Activated naive CD4-positive, alpha-beta T cell (primary cell): ENCODE data around the gene REC8.

Experiments
- DNase-seq, 4 experiments: peaks; one replicate each; lab custom pipeline; 2025; lab: John Stamatoyannopoulos, UW

REC8 gene

DNA sequence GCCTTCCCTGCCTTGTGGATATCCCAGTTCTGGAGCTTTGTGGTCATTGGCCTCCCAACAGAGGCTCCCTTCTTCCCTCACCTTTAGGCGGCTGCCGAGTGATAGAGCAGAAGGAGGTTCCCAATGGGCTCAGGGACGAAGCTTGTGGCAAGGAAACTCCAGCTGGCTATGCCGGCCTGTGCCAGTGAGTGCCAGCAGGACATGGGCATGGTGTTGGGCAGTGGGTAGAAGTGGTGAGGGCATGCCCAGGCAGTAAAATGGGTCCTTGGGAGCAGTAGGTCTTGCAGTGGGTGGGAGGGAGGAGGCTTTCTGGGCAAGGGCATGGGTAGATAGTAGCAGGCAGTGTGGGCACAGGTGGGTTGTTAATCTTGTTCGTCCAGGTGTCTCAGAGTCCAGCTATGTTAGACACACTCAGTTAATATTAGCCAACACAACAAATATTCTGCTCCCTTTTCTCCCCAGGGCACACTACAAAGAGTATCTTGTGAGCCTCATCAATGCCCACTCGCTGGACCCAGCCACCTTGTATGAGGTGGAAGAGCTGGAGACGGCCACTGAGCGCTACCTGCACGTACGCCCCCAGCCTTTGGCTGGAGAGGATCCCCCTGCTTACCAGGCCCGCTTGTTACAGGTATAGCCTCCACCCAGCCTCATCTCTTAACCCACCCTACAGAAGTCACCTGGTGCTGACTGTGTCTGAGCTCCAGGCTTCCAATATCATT is 11.9 kb upstream of the REC8 start:
- DNase-seq, result no peak

- no peak for DNase-seq
Observed at GRCh38 chr14:24160499-24160849, 11.4 kb upstream of the REC8 start.

DNA sequence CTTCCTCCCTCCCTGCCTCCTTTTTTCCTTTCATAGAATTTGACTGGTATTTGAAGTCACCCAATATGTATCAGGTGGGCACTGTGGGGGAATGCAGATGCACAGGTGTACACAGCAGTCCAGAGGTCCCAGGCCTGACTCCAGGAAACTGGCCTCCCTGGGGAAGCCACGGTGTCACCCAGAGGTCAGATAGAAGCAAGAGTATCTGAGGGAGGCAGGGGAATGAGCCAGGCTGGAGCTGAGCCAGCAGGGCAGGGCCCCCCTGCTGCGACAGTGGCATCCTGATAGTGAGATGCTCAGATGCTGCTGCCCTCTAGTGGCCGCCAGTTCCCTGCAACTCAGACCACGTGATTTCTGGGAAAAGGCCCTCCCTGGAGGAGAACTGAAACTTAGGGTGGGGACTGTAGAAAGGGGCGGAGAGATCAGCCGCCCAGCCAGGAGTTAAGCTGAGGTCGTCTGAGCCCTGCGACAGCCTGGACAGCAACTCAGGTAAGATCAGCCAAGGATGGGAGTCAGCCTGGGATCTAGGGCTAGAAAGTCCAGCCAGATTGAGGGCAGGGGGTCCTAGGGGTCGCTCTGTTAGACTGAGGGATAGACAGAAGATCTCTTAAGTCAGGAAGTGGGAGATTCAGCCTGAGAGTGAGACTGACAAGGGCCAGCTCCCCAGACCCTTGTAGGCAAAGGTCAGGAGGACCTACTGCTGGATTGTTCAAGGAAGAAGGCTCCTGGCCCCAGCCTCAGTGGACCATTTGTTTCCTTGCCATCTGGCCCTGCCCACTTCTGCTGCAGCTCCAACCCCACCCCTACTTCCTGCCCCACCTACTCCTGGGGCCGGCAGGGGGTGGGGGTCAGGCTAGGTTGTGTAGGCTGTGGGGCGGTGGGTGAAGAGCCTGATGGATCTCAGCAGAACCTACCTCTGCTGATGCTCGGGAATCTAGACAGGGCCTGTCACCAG is 10.8 kb upstream of the REC8 start, which contains the start of gene IRF9:
Gene IRF9 (plus strand): TSS at position 416 of the 955 bp plus-strand sequence. CDS start 880 bp downstream, outside the sequence.
- peak; percentile 96 to 98 (median 97) for DNase-seq

GRCh38 chr14:24162093-24162492 is 9.8 kb upstream of the REC8 start:
- DNase-seq, result no peak

GRCh38 chr14:24164518-24164991 is 7.3 kb upstream of the REC8 start:
- no peak for DNase-seq

DNA sequence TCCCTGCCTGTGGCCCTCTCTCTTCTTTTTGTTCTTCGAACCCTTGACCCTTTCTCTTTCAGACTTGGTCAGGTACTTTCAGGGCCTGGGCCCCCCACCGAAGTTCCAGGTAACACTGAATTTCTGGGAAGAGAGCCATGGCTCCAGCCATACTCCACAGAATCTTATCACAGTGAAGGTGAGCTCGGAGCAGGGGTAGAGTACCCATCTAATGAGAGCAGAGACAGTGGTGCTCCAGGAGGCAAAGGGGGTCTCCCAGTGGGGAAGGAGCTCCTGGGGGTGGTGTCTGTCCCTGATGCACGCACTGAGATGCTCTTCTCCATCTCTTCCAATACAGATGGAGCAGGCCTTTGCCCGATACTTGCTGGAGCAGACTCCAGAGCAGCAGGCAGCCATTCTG is 6.1 kb upstream of the REC8 start:
- DNase-seq, result no peak

GRCh38 chr14:24167469-24168114 is 4.3 kb upstream of the REC8 start:
- no peak for DNase-seq

- no peak for DNase-seq
Observed at GRCh38 chr14:24172261-24172860, 481 bp downstream of the REC8 start.

- no peak for DNase-seq
Observed at GRCh38 chr14:24172871-24173281, 996 bp downstream of the REC8 start.

GRCh38 chr14:24176599-24176998 is 4.7 kb downstream of the REC8 start:
- DNase-seq, result no peak

DNA sequence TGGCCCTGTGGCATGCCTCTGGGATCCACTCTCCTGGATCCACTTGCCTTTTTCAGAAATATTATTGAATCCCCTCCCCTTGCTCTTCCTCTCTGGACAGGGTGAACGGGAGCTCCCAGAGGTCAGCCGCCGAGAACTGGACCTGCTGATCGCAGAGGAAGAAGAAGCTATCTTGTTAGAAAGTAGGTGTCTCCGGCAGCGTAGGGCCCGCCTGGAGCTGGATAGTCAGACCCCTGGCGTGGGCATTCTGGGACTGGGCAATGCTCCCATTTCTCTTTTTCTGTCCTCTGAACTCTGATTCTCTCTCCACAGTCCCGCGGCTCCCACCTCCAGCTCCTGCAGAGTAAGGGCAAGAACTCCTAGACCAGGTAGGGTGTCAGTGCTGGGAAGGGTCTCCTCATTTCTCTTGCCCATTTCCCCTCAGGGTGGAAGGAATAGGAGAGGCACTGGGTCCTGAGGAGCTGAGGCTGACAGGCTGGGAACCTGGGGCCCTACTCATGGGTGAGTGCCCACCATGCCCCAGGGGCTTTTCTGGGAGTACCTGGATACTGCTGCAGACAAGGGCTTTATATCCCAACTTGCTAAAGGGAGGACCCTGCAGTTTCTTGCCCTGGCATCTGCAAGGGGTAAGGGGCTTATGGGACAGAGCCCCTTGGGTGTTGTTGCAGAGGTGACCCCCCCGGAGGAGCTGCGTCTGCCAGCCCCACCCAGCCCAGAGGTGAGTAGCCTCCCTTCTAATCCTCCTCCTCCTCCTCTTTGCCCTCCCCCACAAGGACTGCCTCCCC is 5.4 kb downstream of the REC8 start:
- no peak for DNase-seq

DNA sequence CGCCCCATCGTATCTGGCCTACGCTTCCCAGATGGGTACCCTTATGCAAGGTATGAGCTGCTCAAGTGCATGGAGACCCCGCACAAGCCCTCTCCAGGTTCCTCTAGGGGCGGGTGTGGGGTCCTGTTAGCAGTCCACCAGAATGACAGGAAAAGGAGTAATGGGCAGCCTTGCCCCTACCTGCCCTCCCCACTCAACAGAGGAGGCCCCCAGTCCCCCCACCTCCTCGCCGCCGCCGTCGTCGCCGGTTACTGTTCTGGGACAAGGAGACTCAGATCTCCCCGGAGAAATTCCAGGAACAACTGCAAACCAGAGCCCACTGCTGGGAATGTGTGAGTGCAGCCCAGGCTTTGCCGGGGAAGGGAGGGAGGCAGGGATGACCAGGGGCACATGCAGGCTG is 6.0 kb downstream of the REC8 start:
- no peak for DNase-seq

DNA sequence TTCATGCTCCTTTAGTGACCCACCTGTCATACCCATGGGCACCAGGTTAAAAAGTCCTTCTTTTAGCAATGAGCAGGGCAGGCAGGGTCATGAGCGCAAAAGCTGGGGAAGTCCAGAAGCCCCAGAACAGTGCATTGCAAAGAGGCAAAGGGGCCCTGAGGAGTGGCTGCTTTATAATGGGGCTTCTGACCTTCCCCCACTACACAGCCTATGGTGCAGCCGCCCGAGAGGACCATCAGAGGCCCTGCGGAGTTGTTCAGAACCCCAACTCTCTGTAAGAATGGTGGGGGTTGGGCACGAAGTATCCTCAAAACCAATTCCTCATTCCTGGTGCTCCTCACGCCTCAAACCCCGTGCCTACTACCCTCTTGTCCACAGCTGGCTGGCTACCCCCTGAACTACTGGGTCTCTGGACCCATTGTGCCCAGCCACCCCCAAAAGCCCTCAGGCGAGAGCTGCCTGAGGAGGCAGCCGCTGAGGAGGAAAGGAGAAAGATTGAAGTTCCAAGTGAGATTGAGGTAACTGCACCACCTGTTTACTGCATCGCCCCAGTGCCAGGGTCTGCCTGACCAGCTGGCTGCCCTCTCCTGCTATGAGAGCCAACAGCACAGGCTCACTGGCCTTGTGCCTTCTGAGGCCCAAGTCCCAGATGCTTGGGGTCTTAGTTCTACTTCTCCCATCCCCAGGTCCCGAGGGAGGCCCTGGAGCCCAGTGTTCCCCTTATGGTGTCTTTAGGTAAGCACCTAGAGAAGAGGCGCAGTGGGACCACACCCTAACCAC is 6.7 kb downstream of the REC8 start:
- no peak for DNase-seq

DNA sequence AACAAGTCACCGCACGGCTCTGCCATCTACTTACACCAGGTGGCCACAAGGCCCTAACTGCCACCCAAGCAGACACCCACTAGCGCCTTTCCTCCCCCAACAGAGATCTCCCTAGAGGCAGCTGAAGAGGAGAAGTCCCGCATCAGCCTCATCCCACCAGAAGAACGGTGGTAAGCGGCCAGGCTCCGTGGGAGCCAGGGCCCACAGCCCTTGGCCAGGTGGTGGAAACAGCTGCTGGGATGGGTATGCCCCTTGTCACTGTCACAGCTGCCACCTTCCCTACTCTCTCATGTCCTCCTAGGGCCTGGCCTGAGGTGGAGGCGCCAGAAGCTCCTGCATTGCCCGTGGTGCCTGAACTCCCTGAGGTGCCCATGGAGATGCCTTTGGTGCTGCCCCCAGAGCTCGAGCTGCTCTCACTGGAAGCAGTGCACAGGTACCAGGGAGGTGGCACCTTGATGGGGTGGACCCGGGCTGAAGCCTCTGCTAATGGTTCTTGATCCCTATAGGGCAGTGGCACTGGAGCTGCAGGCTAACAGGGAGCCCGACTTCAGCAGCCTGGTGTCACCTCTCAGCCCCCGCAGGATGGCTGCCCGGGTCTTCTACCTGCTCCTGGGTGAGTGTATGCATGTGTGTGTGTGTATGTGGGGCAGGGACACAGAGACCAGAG is 7.5 kb downstream of the REC8 start:
- no peak for DNase-seq

GRCh38 chr14:24179961-24180796 is 8.3 kb downstream of the REC8 start:
- DNase-seq, result no peak

DNA sequence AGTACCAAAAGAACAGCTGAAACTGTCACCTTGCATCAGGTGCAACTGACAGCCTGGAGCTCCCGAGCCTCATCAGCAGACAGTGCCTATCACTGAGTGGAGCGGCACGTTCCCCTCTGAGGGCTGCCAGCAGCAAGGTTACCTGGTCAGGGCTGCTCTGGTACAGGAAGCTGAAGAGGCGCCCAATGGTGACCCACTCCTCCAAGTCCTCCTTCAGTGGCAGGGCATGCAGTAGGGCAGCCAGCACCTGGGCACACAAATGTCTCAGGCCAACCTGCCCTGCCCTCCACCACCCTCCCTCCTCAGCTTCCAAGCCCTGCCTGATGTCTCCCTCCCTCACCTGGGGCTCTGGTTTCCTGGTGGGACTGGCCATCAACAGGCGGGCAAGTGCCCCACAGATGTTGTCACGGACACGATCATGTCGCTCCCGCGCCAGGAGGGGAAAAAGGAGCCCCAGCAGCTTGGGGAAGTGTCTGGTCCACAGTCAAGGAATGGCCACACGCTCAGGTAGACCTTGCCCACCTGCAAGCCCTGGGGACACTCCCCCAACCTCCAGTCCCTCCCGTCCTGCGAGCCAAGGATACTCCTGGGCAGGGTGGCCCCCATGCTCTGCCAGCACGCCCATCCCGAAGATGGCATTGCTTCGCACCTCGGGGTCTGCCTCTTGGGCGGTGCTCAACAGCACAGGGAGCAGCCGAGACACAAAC is 9.6 kb downstream of the REC8 start:
- DNase-seq, result no peak

- DNase-seq, result no peak
Observed at GRCh38 chr14:24182110-24182882, 10.4 kb downstream of the REC8 start.
